GM12878 (cell line): ENCODE measurements around the gene KPTN. TPM values are rescaled to one million over a fixed set of nuclear protein-coding genes. Genes with fewer than 3 reads are reported as not detected.
A peak's percentile ranks its signal among the peaks of the same experiment; 100 is the strongest.

Source experiments
- CHD2 ChIP-seq: IDR thresholded peaks from 2 replicates; pipeline ENCODE4 v1.6.1; 2011; ENCODE audit warnings: low read depth, low read length, improper control_type of control experiment, borderline replicate concordance
- E2F4 ChIP-seq: IDR thresholded peaks from 2 replicates; pipeline ENCODE4 v1.6.1; 2012; ENCODE audit warnings: low read depth, low read length, improper control_type of control experiment
- HSF1 ChIP-seq: fragments of 150-350 bp; IDR thresholded peaks from 2 replicates; pipeline ENCODE4 v1.6.1; 2014; ENCODE audit warnings: mild to moderate bottlenecking, low read depth, low read length
- MTA3 ChIP-seq: IDR thresholded peaks from 2 replicates; pipeline ENCODE4 v1.6.1; 2012; ENCODE audit warnings: low read length, inconsistent platforms, borderline replicate concordance
- MXI1 ChIP-seq: fragments of 150-350 bp; IDR thresholded peaks from 2 replicates; pipeline ENCODE4 v1.6.1; 2011; ENCODE audit warnings: low read depth, mild to moderate bottlenecking, inconsistent platforms, low read length, improper control_type of control experiment
- MYB ChIP-seq: fragments of 150-350 bp; IDR thresholded peaks from 2 replicates; pipeline ENCODE4 v1.6.1; 2014; ENCODE audit warnings: mild to moderate bottlenecking, low read depth, low read length, borderline replicate concordance
- NFIC ChIP-seq: IDR thresholded peaks from 2 replicates; pipeline ENCODE4 v1.6.1; 2012; ENCODE audit warnings: low read depth, mild to moderate bottlenecking, inconsistent platforms, low read length, moderate library complexity
- NR2F1 ChIP-seq: fragments of 450-650 bp; conservative IDR thresholded peaks from 2 replicates; pipeline ENCODE4 v1.6.1; 2017; ENCODE audit warnings: mild to moderate bottlenecking
- RAD21 ChIP-seq: IDR thresholded peaks from 2 replicates; pipeline ENCODE4 v1.6.1; 2011; ENCODE audit warnings: mild to moderate bottlenecking, low read depth, low read length, moderate library complexity; ENCODE audit not compliant: insufficient read depth
- RB1 ChIP-seq: fragments of 450-650 bp; formaldehyde crosslinking; IDR thresholded peaks from 2 replicates; pipeline ENCODE4 v1.6.1; 2017; ENCODE audit warnings: mild to moderate bottlenecking, borderline replicate concordance
- RUNX3 ChIP-seq: IDR thresholded peaks from 2 replicates; pipeline ENCODE4 v1.6.1; 2012; ENCODE audit warnings: low read length, inconsistent platforms
- SMC3 ChIP-seq: IDR thresholded peaks from 2 replicates; pipeline ENCODE4 v1.6.1; 2011; ENCODE audit warnings: low read length, improper control_type of control experiment, borderline replicate concordance
- YY1 ChIP-seq: IDR thresholded peaks from 2 replicates; pipeline ENCODE4 v1.6.1; 2011; ENCODE audit warnings: low read depth, mild to moderate bottlenecking, low read length
- ZNF207 ChIP-seq: fragments of 450-650 bp; IDR thresholded peaks from 2 replicates; pipeline ENCODE4 v1.6.1; 2014; ENCODE audit warnings: antibody characterized with exemption, mild to moderate bottlenecking, borderline replicate concordance
- polyA plus RNA-seq, 11 experiments: library from polyadenylated mRNA; depleted of rRNA in 4 of 11; unstranded in 6 of 11; stranded (reverse) in 5 of 11; fragments of >200 nt; fragmentation: Nextera tagmentation in 4 of 11; fragmentation: Illumina TruSeq in 1 of 11; extraction: Ambion mirVana in 4 of 11; extraction: Trizol in 1 of 11; gene quantifications; 1 replicate in 1 of 11; 2 replicates in 10 of 11; pipeline versions ENCODE4 v1.2.1 to v1.2.3, GENCODE V29; 2011 to 2016; ENCODE audit warnings: inconsistent platforms in 2 of 11, missing spikeins in 2 of 11, low read depth in 1 of 11
- total RNA-seq, 4 experiments: library from RNA; depleted of rRNA in 3 of 4; stranded (reverse); fragments of >200 nt in 3 of 4; fragmentation: Illumina TruSeq in 1 of 4; extraction: Trizol in 1 of 4; gene quantifications; 2 replicates each; pipeline versions ENCODE4 v1.2.1 to v1.2.3, GENCODE V29; 2013 to 2021

The KPTN gene
- total and polyA plus RNA-seq, 10 of the 15 experiments (the other 5 are each of a cell fraction or from before 2014, with no cell fraction given), result 0.60 to 10.1 (median 6.0) TPM

GRCh38 chr19:47436712-47437401 lies 47.2 kb downstream of the KPTN start (continued):
- no peak for TF ChIP-seq E2F4
- peak; percentile 76 for TF ChIP-seq YY1
- TF ChIP-seq MXI1, result peak; percentile 84; the same call in 1 of the 2 replicates
- no peak for TF ChIP-seq MYB
- TF ChIP-seq ZNF207, result 0 out of 2 replicates have a peak, but pooled peaks have one; percentile 61
- peak; percentile 93 for TF ChIP-seq SMC3
- no peak for TF ChIP-seq NFIC
- no peak for TF ChIP-seq RB1
- TF ChIP-seq RUNX3, result 0 out of 2 replicates have a peak, but pooled peaks have one; percentile 5
- no peak for TF ChIP-seq CHD2
- peak; percentile 95 for TF ChIP-seq RAD21
- no peak for TF ChIP-seq MTA3
- TF ChIP-seq NR2F1, result peak; percentile 41; the same call in 1 of the 2 replicates
- TF ChIP-seq HSF1, result no peak
- TF ChIP-seq, all 136 proteins: peak for 13
